ENCODE data around the gene CFAP61.

Gene CFAP61

DNA sequence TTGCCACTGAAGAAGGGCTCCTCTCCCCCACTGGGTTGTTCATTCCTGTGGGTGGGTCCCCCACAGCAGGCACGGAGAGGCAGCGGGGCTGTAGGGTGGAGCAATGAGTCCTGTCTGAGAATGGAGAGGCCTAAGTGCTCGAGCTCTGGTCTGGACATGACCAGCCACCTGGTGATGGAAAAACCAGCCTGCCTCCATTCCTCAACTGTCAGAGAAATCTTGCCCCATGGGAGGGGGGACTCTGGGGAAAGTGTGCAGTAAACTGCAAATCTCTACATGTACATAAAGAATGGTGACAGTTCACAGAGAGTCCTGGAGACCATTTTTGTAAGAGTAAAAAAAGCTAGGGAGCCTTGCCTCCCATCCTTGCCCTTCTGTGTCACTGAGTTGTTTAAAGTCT is 349.7 kb downstream of the CFAP61 start:
- Histone ChIP-seq H3K27ac (ENCODE audit: low read length) (no peak overlapping the region), H3K4me1 (ENCODE audit: control insufficient read depth, insufficient read depth, low read length) (no peaks in the 10 kb centered on the region), H3K9me3 (ENCODE audit: control insufficient read depth, insufficient read depth, low read length) (no peaks in the 10 kb centered on the region), H3K4me3 (ENCODE audit: low read length) (no peak overlapping the region), H3K27me3 (ENCODE audit: control insufficient read depth, insufficient read depth, low read length) (no peaks in the 10 kb centered on the region), H3K36me3 (ENCODE audit: control insufficient read depth, insufficient read depth, low read length) (no peaks in the 10 kb centered on the region)
- WGBS (ENCODE audit: insufficient coverage, insufficient read length), result no CpG with 5 or more reads among the region's 3 CpGs
- DNase-seq (ENCODE audit: low read depth, low spot score), result no peak

DNA sequence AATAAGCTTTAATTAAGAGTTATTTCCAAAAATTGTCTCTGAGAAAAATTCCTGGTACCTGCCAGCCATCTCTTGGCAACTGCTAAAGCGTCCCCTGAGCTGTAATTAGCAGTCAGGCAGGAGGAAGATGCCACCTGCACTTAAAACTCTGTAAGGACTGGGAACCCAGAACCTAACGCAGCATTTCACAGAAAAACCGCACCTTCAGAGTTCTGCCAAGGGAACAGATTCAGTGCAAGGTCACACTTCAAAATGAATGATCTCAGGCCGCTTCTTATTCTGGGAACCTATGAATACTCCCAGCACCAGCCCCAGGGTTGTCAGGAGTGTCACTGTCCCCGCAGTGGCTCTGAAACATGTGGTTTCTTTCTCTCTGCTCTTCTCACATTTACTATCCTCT is 352.3 kb downstream of the CFAP61 start:
- Histone ChIP-seq H3K27me3 (ENCODE audit: control insufficient read depth, insufficient read depth, low read length) (no peaks in the 10 kb centered on the region), H3K4me1 (ENCODE audit: control insufficient read depth, insufficient read depth, low read length) (no peaks in the 10 kb centered on the region), H3K4me3 (ENCODE audit: low read length) (no peak overlapping the region), H3K36me3 (ENCODE audit: control insufficient read depth, insufficient read depth, low read length) (no peaks in the 10 kb centered on the region), H3K27ac (ENCODE audit: low read length) (no peak overlapping the region), H3K9me3 (ENCODE audit: control insufficient read depth, insufficient read depth, low read length) (no peaks in the 10 kb centered on the region)
- no peak for DNase-seq (ENCODE audit: low read depth, low spot score)
- no CpG with 5 or more reads among the region's 5 CpGs for WGBS (ENCODE audit: insufficient coverage, insufficient read length)

GRCh38 chr20:20405623-20406022 is 353.3 kb downstream of the CFAP61 start:
- DNase-seq (ENCODE audit: low read depth, low spot score), result no peak
- Histone ChIP-seq H3K27me3 (ENCODE audit: control insufficient read depth, insufficient read depth, low read length) (no peaks in the 10 kb centered on the region), H3K9me3 (ENCODE audit: control insufficient read depth, insufficient read depth, low read length) (no peaks in the 10 kb centered on the region), H3K36me3 (ENCODE audit: control insufficient read depth, insufficient read depth, low read length) (no peaks in the 10 kb centered on the region), H3K4me3 (ENCODE audit: low read length) (no peak overlapping the region), H3K27ac (ENCODE audit: low read length) (no peak overlapping the region), H3K4me1 (ENCODE audit: control insufficient read depth, insufficient read depth, low read length) (no peaks in the 10 kb centered on the region)
- no CpG with 5 or more reads among the region's 10 CpGs for WGBS (ENCODE audit: insufficient coverage, insufficient read length)

DNA sequence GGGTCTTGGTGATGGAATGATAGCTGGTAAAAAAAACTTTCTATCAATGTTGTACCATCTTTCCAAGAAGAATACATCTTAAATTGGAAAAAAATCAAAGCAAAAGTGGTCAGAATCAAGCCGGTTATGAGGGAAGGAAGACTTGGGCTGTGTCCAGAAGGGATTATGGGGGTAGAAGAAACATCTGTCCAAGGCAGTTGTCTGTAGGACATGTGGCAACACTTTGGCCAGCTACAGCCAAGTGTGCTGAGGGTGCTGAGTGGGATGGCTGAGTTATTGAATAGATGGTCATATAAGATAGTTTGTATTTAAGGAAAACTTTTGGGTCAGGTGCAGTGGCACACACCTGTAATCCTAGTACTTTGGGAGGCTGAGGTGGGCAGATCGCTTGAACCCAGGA is 354.0 kb downstream of the CFAP61 start:
- H3K27ac ChIP-seq (ENCODE audit: low read length), result no peak overlapping the region
- no peaks in the 10 kb centered on the region for H3K27me3 ChIP-seq (ENCODE audit: control insufficient read depth, insufficient read depth, low read length)
- no CpG with 5 or more reads among the region's 2 CpGs for WGBS (ENCODE audit: insufficient coverage, insufficient read length)
- no peak overlapping the region for H3K4me3 ChIP-seq (ENCODE audit: low read length)
- H3K36me3 ChIP-seq (ENCODE audit: control insufficient read depth, insufficient read depth, low read length), result no peaks in the 10 kb centered on the region
- no peaks in the 10 kb centered on the region for H3K9me3 ChIP-seq (ENCODE audit: control insufficient read depth, insufficient read depth, low read length)
- no peak for DNase-seq (ENCODE audit: low read depth, low spot score)
- H3K4me1 ChIP-seq (ENCODE audit: control insufficient read depth, insufficient read depth, low read length), result 0 out of 2 replicates have a peak, but pooled peaks cover under 1% of the 10 kb centered on the region

DNA sequence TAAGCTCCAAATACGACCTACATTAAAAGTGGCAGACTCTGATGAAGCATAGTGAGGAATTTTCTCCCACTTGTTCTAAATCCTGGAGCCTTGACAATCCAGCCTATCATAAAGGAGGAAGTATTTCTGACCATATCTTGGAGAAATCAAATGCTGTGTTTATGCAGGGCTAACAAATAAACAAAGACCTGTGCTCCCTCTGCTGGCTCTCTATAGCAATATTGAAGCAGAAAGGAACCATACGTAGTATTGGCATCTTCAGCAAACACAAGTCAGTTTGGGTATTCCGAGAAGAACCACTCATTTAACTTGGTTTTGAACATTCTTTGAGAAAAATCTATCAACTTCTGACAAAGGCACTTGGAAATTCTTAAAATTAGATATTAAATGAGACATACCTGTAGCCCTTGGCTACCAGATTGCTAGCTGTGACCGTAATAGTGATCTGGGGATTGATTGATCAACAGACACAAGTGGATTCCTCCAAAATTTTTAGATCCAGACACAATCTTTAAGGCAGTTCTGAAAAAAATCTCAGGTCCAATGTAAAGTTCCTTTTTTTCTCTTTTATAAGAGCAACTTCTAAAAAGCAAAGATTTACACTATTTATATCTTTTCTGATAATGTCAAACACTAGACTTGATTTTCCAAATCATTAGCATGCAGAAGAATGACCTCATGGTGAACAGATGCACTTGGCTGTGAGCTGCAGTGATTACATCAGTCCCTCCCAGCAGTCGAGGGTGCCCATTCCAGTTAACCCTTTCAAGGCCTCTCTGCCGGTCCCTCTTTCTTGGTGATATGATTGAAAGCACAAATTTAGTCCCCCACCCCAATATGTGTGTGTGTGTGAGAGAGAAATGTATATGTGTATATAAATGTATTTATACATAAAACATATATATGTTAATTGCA is 355.8 kb downstream of the CFAP61 start:
- no peaks in the 10 kb centered on the region for H3K9me3 ChIP-seq (ENCODE audit: control insufficient read depth, insufficient read depth, low read length)
- H3K4me1 ChIP-seq (ENCODE audit: control insufficient read depth, insufficient read depth, low read length), result 0 out of 2 replicates have a peak, but pooled peaks cover 2% of the 10 kb centered on the region
- H3K36me3 ChIP-seq (ENCODE audit: control insufficient read depth, insufficient read depth, low read length), result no peaks in the 10 kb centered on the region
- H3K27me3 ChIP-seq (ENCODE audit: control insufficient read depth, insufficient read depth, low read length), result no peaks in the 10 kb centered on the region
- WGBS (ENCODE audit: insufficient coverage, insufficient read length), result no CpG with 5 or more reads among the region's 6 CpGs
- H3K4me3 ChIP-seq (ENCODE audit: low read length), result no peak overlapping the region
- no peak overlapping the region for H3K27ac ChIP-seq (ENCODE audit: low read length)
- DNase-seq (ENCODE audit: low read depth, low spot score), result no peak

DNA sequence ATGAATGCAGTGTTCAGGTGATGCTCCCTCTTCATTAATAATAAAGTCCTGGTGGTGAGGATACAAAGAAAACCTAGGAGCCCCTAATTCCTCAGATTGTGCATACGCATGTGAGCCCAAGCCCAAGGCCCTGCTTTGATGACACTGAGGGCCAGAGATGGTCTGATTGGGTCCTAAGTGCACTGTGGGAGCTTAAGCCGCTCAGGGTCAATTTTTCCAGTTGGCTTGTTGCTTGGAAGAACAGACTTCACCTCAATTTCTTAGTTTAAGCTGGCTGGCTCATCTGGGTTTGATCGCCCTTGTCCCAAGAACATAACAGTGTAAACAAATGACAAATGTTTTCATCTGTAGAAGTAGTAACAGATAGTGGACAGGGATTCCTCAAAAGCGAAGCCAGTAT is 357.0 kb downstream of the CFAP61 start:
- no peak overlapping the region for H3K27ac ChIP-seq (ENCODE audit: low read length)
- H3K4me1 ChIP-seq (ENCODE audit: control insufficient read depth, insufficient read depth, low read length), result 0 out of 2 replicates have a peak, but pooled peaks cover 3% of the 10 kb centered on the region
- H3K36me3 ChIP-seq (ENCODE audit: control insufficient read depth, insufficient read depth, low read length), result no peaks in the 10 kb centered on the region
- H3K9me3 ChIP-seq (ENCODE audit: control insufficient read depth, insufficient read depth, low read length), result no peaks in the 10 kb centered on the region
- no CpG with 5 or more reads among the region's 4 CpGs for WGBS (ENCODE audit: insufficient coverage, insufficient read length)
- no peak overlapping the region for H3K4me3 ChIP-seq (ENCODE audit: low read length)
- DNase-seq (ENCODE audit: low read depth, low spot score), result no peak
- no peaks in the 10 kb centered on the region for H3K27me3 ChIP-seq (ENCODE audit: control insufficient read depth, insufficient read depth, low read length)
